IMR-90 (cell line): ENCODE data around the gene CARMIL1. TPM values are rescaled to one million over a fixed set of nuclear protein-coding genes. Genes with fewer than 3 reads are reported as not detected.

Source experiments
- ATAC-seq: fragments of 200-7000 bp; cut with Tn5 transposase; 2 replicates; pipeline ENCODE4 v1.9.1; 2020; ENCODE audit warnings: low read depth, mild to moderate bottlenecking, moderate library complexity
- BruUV-seq: library from RNA; stranded (reverse); fragments of 400-500 nt; replicated peaks from 2 replicates; lab custom pipeline; 2021; lab: Mats Ljungman, UMichigan
- CTCF ChIA-PET: fragments of 300-600 bp; formaldehyde crosslinking; extraction: SDS; loops from one replicate; lab custom pipeline; 2021; ENCODE audit warnings: antibody characterized with exemption; lab: Yijun Ruan, JAX
- POLR2A ChIA-PET: fragments of 300-600 bp; sonication (Branson Sonifier 250); formaldehyde crosslinking; loops from one replicate; lab custom pipeline; 2022; ENCODE audit warnings: antibody characterized with exemption; ENCODE audit not compliant: unreplicated experiment; lab: Charles Lee
- DNase-seq: peaks from one replicate; pipeline ENCODE4 v3.0.0; 2013
- H2AFZ ChIP-seq: replicated peaks from 2 replicates; pipeline ENCODE3; 2013; ENCODE audit warnings: low read length, mild to moderate bottlenecking; ENCODE audit not compliant: poor library complexity
- H2AK5ac ChIP-seq: 2 replicates; pipeline ENCODE4 v1.6.1; 2013; ENCODE audit warnings: low read depth, low read length, inconsistent platforms
- H2AK9ac ChIP-seq: replicated peaks from 2 replicates; pipeline ENCODE3; 2013; ENCODE audit warnings: mild to moderate bottlenecking, low read depth, low read length, moderate library complexity; ENCODE audit not compliant: poor library complexity
- H2BK120ac ChIP-seq: 2 replicates; pipeline ENCODE4 v1.6.1; 2013; ENCODE audit warnings: low read depth, low read length, inconsistent platforms
- H2BK15ac ChIP-seq: 3 replicates; pipeline ENCODE4 v1.6.1; 2013; ENCODE audit warnings: low read depth, low read length, inconsistent platforms
- H2BK20ac ChIP-seq: 2 replicates; pipeline ENCODE4 v1.6.1; 2013; ENCODE audit warnings: low read depth, mild to moderate bottlenecking, inconsistent platforms, low read length, moderate library complexity
- H2BK5ac ChIP-seq: 2 replicates; pipeline ENCODE4 v1.6.1; 2013; ENCODE audit warnings: mild to moderate bottlenecking, low read depth, low read length, inconsistent platforms; ENCODE audit not compliant: poor library complexity, severe bottlenecking
- H3K14ac ChIP-seq: replicated peaks from 2 replicates; pipeline ENCODE4 v1.6.1; 2013; ENCODE audit warnings: low read depth, low read length, inconsistent platforms
- H3K18ac ChIP-seq: 2 replicates; pipeline ENCODE4 v1.6.1; 2013; ENCODE audit warnings: low read depth, low read length, control low read depth
- H3K23ac ChIP-seq: 2 replicates; pipeline ENCODE4 v1.6.1; 2013; ENCODE audit warnings: low read depth, low read length, inconsistent platforms
- H3K27ac ChIP-seq: 2 replicates; pipeline ENCODE4 v1.5.1; 2013; ENCODE audit warnings: mild to moderate bottlenecking, control low read depth, low read length; ENCODE audit not compliant: insufficient read depth
- H3K27me3 ChIP-seq: 2 replicates; pipeline ENCODE4 v1.6.1; 2013; ENCODE audit warnings: low read length; ENCODE audit not compliant: control insufficient read depth, insufficient read depth
- H3K36me3 ChIP-seq: 2 replicates; pipeline ENCODE4 v1.6.1; 2013; ENCODE audit warnings: low read length, mixed read lengths; ENCODE audit not compliant: control insufficient read depth, insufficient read depth
- H3K4ac ChIP-seq: 2 replicates; pipeline ENCODE4 v1.6.1; 2013; ENCODE audit warnings: low read depth, low read length, inconsistent platforms
- H3K4me1 ChIP-seq: 2 replicates; pipeline ENCODE4 v1.6.1; 2013; ENCODE audit warnings: low read length, mixed read lengths; ENCODE audit not compliant: control insufficient read depth, insufficient read depth
- H3K4me2 ChIP-seq: 2 replicates; pipeline ENCODE4 v1.6.1; 2013; ENCODE audit warnings: low read depth, mild to moderate bottlenecking, control low read depth, low read length, moderate library complexity
- H3K4me3 ChIP-seq: 2 replicates; pipeline ENCODE4 v1.5.1; 2013; ENCODE audit warnings: low read depth, mild to moderate bottlenecking, control low read depth, low read length, moderate library complexity; ENCODE audit not compliant: insufficient read depth
- H3K56ac ChIP-seq: 2 replicates; pipeline ENCODE4 v1.6.1; 2013; ENCODE audit warnings: low read length, inconsistent platforms; ENCODE audit not compliant: insufficient read depth; ENCODE audit errors: extremely low read depth
- H3K79me1 ChIP-seq, 2 experiments: 2 replicates each; pipeline ENCODE4 v1.6.1; 2013; ENCODE audit warnings: low read length in 2 of 2, inconsistent platforms in 1 of 2, low read depth in 1 of 2
- H3K9ac ChIP-seq: 2 replicates; pipeline ENCODE4 v1.6.1; 2013; ENCODE audit warnings: low read depth, low read length, control low read depth
- H3K9me1 ChIP-seq: 2 replicates; pipeline ENCODE4 v1.6.1; 2013; ENCODE audit warnings: low read length, inconsistent platforms; ENCODE audit not compliant: insufficient read depth
- H3K9me3 ChIP-seq: 2 replicates; pipeline ENCODE4 v1.6.1; 2013; ENCODE audit warnings: low read length; ENCODE audit not compliant: control insufficient read depth, insufficient read depth
- H4K20me1 ChIP-seq: 2 replicates; pipeline ENCODE4 v1.6.1; 2013; ENCODE audit warnings: low read length, inconsistent platforms; ENCODE audit not compliant: insufficient read depth
- H4K5ac ChIP-seq: 2 replicates; pipeline ENCODE4 v1.6.1; 2013; ENCODE audit warnings: mild to moderate bottlenecking, low read depth, low read length, control low read depth
- H4K8ac ChIP-seq, 2 experiments: 2 replicates each; pipeline ENCODE4 v1.6.1; 2013; ENCODE audit warnings: low read depth in 2 of 2, low read length in 2 of 2, control low read depth in 1 of 2, inconsistent platforms in 1 of 2
- H4K91ac ChIP-seq: 2 replicates; pipeline ENCODE4 v1.6.1; 2013; ENCODE audit warnings: low read depth, low read length, inconsistent platforms; ENCODE audit not compliant: insufficient read depth
- BHLHE40 ChIP-seq: fragments of 150-350 bp; IDR thresholded peaks from 2 replicates; pipeline ENCODE4 v1.6.1; 2016; ENCODE audit warnings: mild to moderate bottlenecking, low read depth, low read length
- CEBPB ChIP-seq: IDR thresholded peaks from 2 replicates; pipeline ENCODE4 v1.6.1; 2012; ENCODE audit warnings: low read depth, low read length, improper control_type of control experiment
- FOS ChIP-seq: fragments of 150-350 bp; IDR thresholded peaks from 2 replicates; pipeline ENCODE4 v1.6.1; 2016; ENCODE audit warnings: low read depth, low read length
- MAFK ChIP-seq: IDR thresholded peaks from 2 replicates; pipeline ENCODE4 v1.6.1; 2012; ENCODE audit warnings: low read depth, low read length, improper control_type of control experiment
- MAZ ChIP-seq: IDR thresholded peaks from 2 replicates; pipeline ENCODE4 v1.6.1; 2012; ENCODE audit warnings: low read depth, mild to moderate bottlenecking, low read length, improper control_type of control experiment, moderate library complexity, borderline replicate concordance
- MXI1 ChIP-seq: IDR thresholded peaks from 2 replicates; pipeline ENCODE4 v1.6.1; 2012; ENCODE audit warnings: low read depth, mild to moderate bottlenecking, low read length, moderate library complexity, borderline replicate concordance
- NFE2L2 ChIP-seq: fragments of 150-350 bp; IDR thresholded peaks from 2 replicates; pipeline ENCODE4 v1.6.1; 2016; ENCODE audit warnings: low read depth, mild to moderate bottlenecking, low read length
- POLR2A ChIP-seq: IDR thresholded peaks from 2 replicates; pipeline ENCODE4 v1.6.1; 2012; ENCODE audit warnings: mild to moderate bottlenecking, low read depth, low read length
- RAD21 ChIP-seq: IDR thresholded peaks from 2 replicates; pipeline ENCODE4 v1.6.1; 2012; ENCODE audit warnings: low read length, improper control_type of control experiment
- RCOR1 ChIP-seq: IDR thresholded peaks from 2 replicates; pipeline ENCODE4 v1.6.1; 2012; ENCODE audit warnings: mild to moderate bottlenecking, low read length, improper control_type of control experiment; ENCODE audit not compliant: insufficient replicate concordance
- RFX5 ChIP-seq: IDR thresholded peaks from 2 replicates; pipeline ENCODE4 v1.8.0; 2012; ENCODE audit warnings: low read depth, mild to moderate bottlenecking, low read length, moderate library complexity
- SMC3 ChIP-seq: fragments of 150-350 bp; IDR thresholded peaks from 2 replicates; pipeline ENCODE4 v1.6.1; 2016; ENCODE audit warnings: low read depth, mild to moderate bottlenecking, antibody characterized with exemption, low read length, moderate library complexity
- WGBS, 2 experiments: methylation state at CpG; one replicate each; pipeline versions ENCODE4 v1.1.5 to v1.1.7; 2013; ENCODE audit warnings: missing lambda C conversion rate in 2 of 2; ENCODE audit not compliant: insufficient read length in 1 of 2; ENCODE audit errors: extremely low coverage in 2 of 2; 5-methylcytosine and 5-hydroxymethylcytosine counted together
- dilution Hi-C: fragments of 300-500 bp; cut with HindIII; formaldehyde crosslinking; loops from one replicate; pipeline ENCODE4 v1.14.3; 2018; ENCODE audit warnings: low sequenced_read_pairs; ENCODE audit not compliant: unreplicated experiment
- in situ Hi-C: fragments of 300-500 bp; cut with MboI; formaldehyde crosslinking; loops from 3 replicates; pipeline ENCODE4 v1.14.3; 2019; ENCODE audit warnings: low sequenced_read_pairs, inconsistent platforms, mixed read lengths
- intact Hi-C: fragments of 100-400 bp; cut with micrococcal nuclease; formaldehyde crosslinking; loops from 2 replicates; pipeline ENCODE4 v1.10.0; 2022
- polyA plus RNA-seq, 3 experiments: library from polyadenylated mRNA; depleted of rRNA; stranded (reverse); fragments of >200 nt; gene quantifications; 2 replicates each; pipeline ENCODE4 v1.2.3, GENCODE V29; 2012; ENCODE audit warnings: low replicate concordance in 1 of 3
- total RNA-seq: library from RNA; depleted of rRNA; stranded (reverse); fragments of >200 nt; gene quantifications from 2 replicates; pipeline ENCODE4 v1.2.3, GENCODE V29; 2012
- TF ChIP-seq, protein P1 (sequence below): fragments of 150-350 bp; IDR thresholded peaks from 2 replicates; pipeline ENCODE4 v1.6.1; 2017; ENCODE audit warnings: mild to moderate bottlenecking, antibody characterized with exemption, low read length, low read depth
- TF ChIP-seq, protein P2 (sequence below): conservative IDR thresholded peaks from 2 replicates; pipeline ENCODE4 v1.5.1; 2012; ENCODE audit warnings: mild to moderate bottlenecking, low read depth, low read length, improper control_type of control experiment
- TF ChIP-seq, protein P3 (sequence below): fragments of 150-350 bp; IDR thresholded peaks from 2 replicates; pipeline ENCODE4 v1.6.1; 2016; ENCODE audit warnings: low read depth, mild to moderate bottlenecking, low read length, moderate library complexity, borderline replicate concordance

CARMIL1 gene
- total and polyA plus RNA-seq, 2 of the 4 experiments (the other 2 are of a cell fraction): 1.3 to 2.9 TPM

DNA sequence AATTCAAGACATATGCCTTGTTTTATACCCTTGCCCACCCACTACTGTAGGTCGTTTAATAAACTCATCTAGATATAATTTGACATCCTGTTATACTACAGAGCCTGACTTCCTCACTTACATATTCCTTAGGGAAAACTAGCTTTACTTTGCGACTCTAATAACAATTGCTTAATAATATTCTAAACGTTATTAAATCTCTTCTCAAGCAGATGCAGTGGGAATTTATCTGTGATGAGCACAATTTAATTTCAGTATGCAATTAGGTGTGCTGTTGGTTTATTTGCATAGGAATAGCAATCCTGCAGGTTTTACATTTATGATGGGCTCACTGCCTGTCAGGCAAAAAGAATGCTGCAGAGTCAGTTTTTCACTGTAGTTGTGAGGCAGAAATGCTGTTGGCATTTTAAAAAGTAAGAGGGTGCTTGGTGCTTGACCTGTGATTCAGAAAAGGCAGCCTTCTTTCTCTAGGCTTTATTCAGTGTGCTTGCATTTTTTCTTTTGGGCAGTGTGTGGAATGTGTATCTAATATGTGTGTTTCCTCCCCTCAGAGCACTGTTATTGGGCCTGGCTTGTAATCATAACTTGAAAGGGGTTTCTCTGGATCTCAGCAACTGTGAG is 220.6 kb downstream of the CARMIL1 start:
- Histone ChIP-seq H4K8ac (no peak overlapping the region), H3K9me1 (no peaks in the 10 kb centered on the region), H4K20me1 (no peaks in the 10 kb centered on the region), H2BK15ac (no peak overlapping the region), H3K9ac (no peak overlapping the region), H3K4ac (no peak overlapping the region), H3K14ac (no peak overlapping the region), H3K79me1 (no peaks in the 10 kb centered on the region), H3K27ac (no peak overlapping the region), H2BK20ac (no peak overlapping the region), H3K56ac (no peak overlapping the region), H3K4me1 (no peaks in the 10 kb centered on the region), H3K36me3 (no peaks in the 10 kb centered on the region), H2AK5ac (no peak overlapping the region), H4K91ac (no peak overlapping the region), H4K5ac (no peak overlapping the region), H3K27me3 (no peaks in the 10 kb centered on the region), H3K18ac (no peak overlapping the region), H2AK9ac (no peak overlapping the region), H3K23ac (no peak overlapping the region), H3K4me3 (no peak overlapping the region), H2BK5ac (no peak overlapping the region), H3K9me3 (no peaks in the 10 kb centered on the region), H2AFZ (no peak overlapping the region), H2BK120ac (no peak overlapping the region), H3K4me2 (no peak overlapping the region)
- ChIA-PET CTCF (no interaction called here), POLR2A (no interaction called here)
- ATAC-seq (peak; percentile 84), DNase-seq (peak; percentile 6)
- no TSS peak for BruUV-seq
- no CpG with 5 or more reads among the region's 3 CpGs for WGBS, 2 experiments
- intact Hi-C loops (no loop called here), in situ Hi-C loops (no loop called here), dilution Hi-C loops (no loop called here)
- TF ChIP-seq SMC3 (no peak), FOS (no peak), MXI1 (no peak), RFX5 (no peak), RAD21 (no peak), CEBPB (no peak), RCOR1 (no peak), MAFK (no peak), POLR2A (no peak), NFE2L2 (no peak), MAZ (no peak), BHLHE40 (no peak)
- TF ChIP-seq, protein P1, sequence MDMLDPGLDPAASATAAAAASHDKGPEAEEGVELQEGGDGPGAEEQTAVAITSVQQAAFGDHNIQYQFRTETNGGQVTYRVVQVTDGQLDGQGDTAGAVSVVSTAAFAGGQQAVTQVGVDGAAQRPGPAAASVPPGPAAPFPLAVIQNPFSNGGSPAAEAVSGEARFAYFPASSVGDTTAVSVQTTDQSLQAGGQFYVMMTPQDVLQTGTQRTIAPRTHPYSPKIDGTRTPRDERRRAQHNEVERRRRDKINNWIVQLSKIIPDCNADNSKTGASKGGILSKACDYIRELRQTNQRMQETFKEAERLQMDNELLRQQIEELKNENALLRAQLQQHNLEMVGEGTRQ: no peak
- TF ChIP-seq, protein P2, sequence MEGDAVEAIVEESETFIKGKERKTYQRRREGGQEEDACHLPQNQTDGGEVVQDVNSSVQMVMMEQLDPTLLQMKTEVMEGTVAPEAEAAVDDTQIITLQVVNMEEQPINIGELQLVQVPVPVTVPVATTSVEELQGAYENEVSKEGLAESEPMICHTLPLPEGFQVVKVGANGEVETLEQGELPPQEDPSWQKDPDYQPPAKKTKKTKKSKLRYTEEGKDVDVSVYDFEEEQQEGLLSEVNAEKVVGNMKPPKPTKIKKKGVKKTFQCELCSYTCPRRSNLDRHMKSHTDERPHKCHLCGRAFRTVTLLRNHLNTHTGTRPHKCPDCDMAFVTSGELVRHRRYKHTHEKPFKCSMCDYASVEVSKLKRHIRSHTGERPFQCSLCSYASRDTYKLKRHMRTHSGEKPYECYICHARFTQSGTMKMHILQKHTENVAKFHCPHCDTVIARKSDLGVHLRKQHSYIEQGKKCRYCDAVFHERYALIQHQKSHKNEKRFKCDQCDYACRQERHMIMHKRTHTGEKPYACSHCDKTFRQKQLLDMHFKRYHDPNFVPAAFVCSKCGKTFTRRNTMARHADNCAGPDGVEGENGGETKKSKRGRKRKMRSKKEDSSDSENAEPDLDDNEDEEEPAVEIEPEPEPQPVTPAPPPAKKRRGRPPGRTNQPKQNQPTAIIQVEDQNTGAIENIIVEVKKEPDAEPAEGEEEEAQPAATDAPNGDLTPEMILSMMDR: no peak
- TF ChIP-seq, protein P3, sequence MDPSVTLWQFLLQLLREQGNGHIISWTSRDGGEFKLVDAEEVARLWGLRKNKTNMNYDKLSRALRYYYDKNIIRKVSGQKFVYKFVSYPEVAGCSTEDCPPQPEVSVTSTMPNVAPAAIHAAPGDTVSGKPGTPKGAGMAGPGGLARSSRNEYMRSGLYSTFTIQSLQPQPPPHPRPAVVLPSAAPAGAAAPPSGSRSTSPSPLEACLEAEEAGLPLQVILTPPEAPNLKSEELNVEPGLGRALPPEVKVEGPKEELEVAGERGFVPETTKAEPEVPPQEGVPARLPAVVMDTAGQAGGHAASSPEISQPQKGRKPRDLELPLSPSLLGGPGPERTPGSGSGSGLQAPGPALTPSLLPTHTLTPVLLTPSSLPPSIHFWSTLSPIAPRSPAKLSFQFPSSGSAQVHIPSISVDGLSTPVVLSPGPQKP: no peak
